NB4 (cell line): ENCODE results near the gene MEGF6.

Experiments
- CTCF ChIP-seq: IDR thresholded peaks from one replicate; pipeline ENCODE4 v1.5.1; 2012; ENCODE audit warnings: low read depth, low read length
- MAX ChIP-seq: IDR thresholded peaks from 2 replicates; pipeline ENCODE4 v1.6.1; 2011; ENCODE audit warnings: low read depth, low read length
- MYC ChIP-seq: IDR thresholded peaks from 2 replicates; pipeline ENCODE4 v1.6.1; 2011; ENCODE audit warnings: low read depth, low read length
- POLR2A ChIP-seq: IDR thresholded peaks from 2 replicates; pipeline ENCODE4 v1.6.1; 2011; ENCODE audit warnings: mild to moderate bottlenecking; ENCODE audit not compliant: insufficient read length; ENCODE audit errors: extremely low read depth

GRCh38 chr1:3522112-3522511, 89.2 kb downstream of the MEGF6 start:
- no peak for TF ChIP-seq CTCF
- no peak for TF ChIP-seq MYC
- no peak for TF ChIP-seq POLR2A
- no peak for TF ChIP-seq MAX
